Activated CD8-positive, alpha-beta T cell treated with anti-CD3 and anti-CD28 coated beads for 36 hours (primary cell): Measurements from ENCODE around the gene CABP2. TPM values are rescaled to one million over a fixed set of nuclear protein-coding genes. Genes with fewer than 3 reads are reported as not detected.

ENCODE experiments used
- ATAC-seq: fragments of 200-7000 bp; cut with Tn5 transposase; one replicate; pipeline ENCODE4 v1.10.0; 2021; ENCODE audit warnings: mild to moderate bottlenecking, moderate library complexity
- CTCF ChIA-PET: fragments of 350-600 bp; sonication (Branson Sonifier 250); formaldehyde crosslinking; loops from one replicate; lab custom pipeline; 2021; ENCODE audit warnings: antibody characterized with exemption; lab: Charles Lee
- POLR2A ChIA-PET: fragments of 350-600 bp; sonication (Branson Sonifier 250); formaldehyde crosslinking; loops from one replicate; lab custom pipeline; 2021; ENCODE audit warnings: antibody characterized with exemption; lab: Charles Lee
- DNase-seq: peaks from one replicate; pipeline ENCODE4 v3.0.0-alpha.2; 2020
- H3K27ac Mint-ChIP-seq: one replicate; pipeline ENCODE4 v1.8.0; 2021; ENCODE audit warnings: mild to moderate bottlenecking, mixed read lengths
- H3K27me3 Mint-ChIP-seq: one replicate; pipeline ENCODE4 v1.8.0; 2021; ENCODE audit warnings: mixed read lengths
- H3K36me3 Mint-ChIP-seq: one replicate; pipeline ENCODE4 v1.8.0; 2021; ENCODE audit warnings: low read depth, mixed read lengths
- H3K4me1 Mint-ChIP-seq: one replicate; pipeline ENCODE4 v1.8.0; 2021; ENCODE audit warnings: low read depth, mixed read lengths
- H3K4me3 Mint-ChIP-seq: one replicate; pipeline ENCODE4 v1.8.0; 2021; ENCODE audit warnings: mild to moderate bottlenecking, moderate library complexity, mixed read lengths
- H3K9me3 Mint-ChIP-seq: one replicate; pipeline ENCODE4 v1.8.0; 2021; ENCODE audit warnings: mixed read lengths
- intact Hi-C: fragments of 100-400 bp; cut with micrococcal nuclease; formaldehyde crosslinking; loops from one replicate; pipeline ENCODE4 v1.10.0; 2022
- total RNA-seq, 2 experiments: library from RNA; stranded (reverse); gene quantifications; one replicate each; pipeline ENCODE4 v1.2.3, GENCODE V29; 2021
- TF ChIP-seq, protein P1 (sequence below): fragments of 200-600 bp; IDR thresholded peaks from one replicate; pipeline ENCODE4 v1.8.0; 2022; ENCODE audit warnings: antibody characterized with exemption, mild to moderate bottlenecking

The CABP2 gene
- total RNA-seq, 2 experiments from 2014 or later = not detected

DNA sequence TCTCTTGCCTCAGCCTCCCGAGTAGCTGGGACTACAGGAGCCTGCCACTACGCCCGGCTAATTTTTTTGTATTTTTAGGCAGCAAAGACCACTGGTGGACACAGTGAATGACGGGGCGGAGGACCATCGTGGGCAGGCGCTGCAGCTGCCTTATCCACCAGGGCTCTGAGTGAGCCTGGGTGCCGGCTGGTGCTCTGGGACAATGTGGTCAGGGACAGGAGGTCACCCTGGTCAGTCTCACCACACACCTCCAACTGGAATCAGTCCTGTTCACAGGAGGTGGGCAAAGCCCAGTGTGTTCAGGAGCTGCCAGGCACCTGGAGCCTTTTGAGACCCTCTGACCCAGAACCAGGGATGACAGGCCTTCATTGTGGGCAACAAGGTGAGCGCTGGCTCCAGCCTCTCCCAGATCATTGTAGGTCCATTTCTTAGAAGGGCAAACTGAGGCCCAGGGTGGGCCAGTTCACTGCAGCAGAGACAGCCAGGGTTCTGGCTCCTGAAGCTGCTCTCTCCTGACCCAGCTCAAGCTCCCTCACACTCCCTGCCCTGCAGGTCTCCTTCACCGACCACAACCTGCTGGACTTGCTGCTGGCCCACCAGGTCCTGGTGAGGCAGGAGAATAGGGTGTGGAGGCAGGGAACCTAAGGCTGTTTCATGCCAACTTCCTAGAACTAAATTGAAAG is 15.7 kb upstream of the CABP2 start:
- POLR2A ChIA-PET = no interaction called here
- Mint-ChIP-seq H3K36me3 (no peaks in the 10 kb centered on the region), H3K4me3 (no peak overlapping the region), H3K27me3 (no peaks in the 10 kb centered on the region), H3K27ac (no peak overlapping the region), H3K4me1 (no peaks in the 10 kb centered on the region), H3K9me3 (peaks cover 6% of the 10 kb centered on the region)
- CTCF ChIA-PET = no interaction called here
- intact Hi-C loops = no loop called here
- TF ChIP-seq, protein P1, sequence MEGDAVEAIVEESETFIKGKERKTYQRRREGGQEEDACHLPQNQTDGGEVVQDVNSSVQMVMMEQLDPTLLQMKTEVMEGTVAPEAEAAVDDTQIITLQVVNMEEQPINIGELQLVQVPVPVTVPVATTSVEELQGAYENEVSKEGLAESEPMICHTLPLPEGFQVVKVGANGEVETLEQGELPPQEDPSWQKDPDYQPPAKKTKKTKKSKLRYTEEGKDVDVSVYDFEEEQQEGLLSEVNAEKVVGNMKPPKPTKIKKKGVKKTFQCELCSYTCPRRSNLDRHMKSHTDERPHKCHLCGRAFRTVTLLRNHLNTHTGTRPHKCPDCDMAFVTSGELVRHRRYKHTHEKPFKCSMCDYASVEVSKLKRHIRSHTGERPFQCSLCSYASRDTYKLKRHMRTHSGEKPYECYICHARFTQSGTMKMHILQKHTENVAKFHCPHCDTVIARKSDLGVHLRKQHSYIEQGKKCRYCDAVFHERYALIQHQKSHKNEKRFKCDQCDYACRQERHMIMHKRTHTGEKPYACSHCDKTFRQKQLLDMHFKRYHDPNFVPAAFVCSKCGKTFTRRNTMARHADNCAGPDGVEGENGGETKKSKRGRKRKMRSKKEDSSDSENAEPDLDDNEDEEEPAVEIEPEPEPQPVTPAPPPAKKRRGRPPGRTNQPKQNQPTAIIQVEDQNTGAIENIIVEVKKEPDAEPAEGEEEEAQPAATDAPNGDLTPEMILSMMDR = no peak
- ATAC-seq = no peak
- no peak for DNase-seq

DNA sequence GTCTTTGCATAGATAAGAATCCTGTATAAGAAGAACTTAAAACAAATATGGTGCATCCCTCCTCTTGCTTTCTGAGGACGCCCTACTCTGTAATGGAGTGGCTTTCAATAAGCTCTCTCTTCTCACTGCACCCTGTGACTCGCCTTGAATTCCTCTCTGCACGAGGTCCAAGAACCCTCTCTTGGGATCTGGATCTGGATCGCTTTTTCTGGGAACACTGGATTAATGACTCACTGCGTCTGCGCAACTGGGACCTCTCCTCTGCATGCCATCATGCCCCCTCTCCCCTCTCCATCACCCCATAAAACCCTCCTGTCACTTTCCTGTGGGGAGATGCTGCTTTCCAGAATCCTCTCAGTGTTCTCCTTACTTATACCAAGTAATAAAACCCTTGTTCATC is 15.1 kb upstream of the CABP2 start:
- H3K27me3 Mint-ChIP-seq = no peaks in the 10 kb centered on the region
- ChIA-PET CTCF (interaction anchor here (1.0 kb wide), 1 partner anchor 8 kb away, joined by 3 read pairs; no protein-coding TSS in a partner anchor), POLR2A (no interaction called here)
- ATAC-seq = no peak
- H3K4me3 Mint-ChIP-seq = no peak overlapping the region
- peaks cover 10% of the 10 kb centered on the region for H3K9me3 Mint-ChIP-seq
- H3K36me3 Mint-ChIP-seq = peaks cover 4% of the 10 kb centered on the region
- intact Hi-C loops = no loop called here
- no peaks in the 10 kb centered on the region for H3K4me1 Mint-ChIP-seq
- no peak for DNase-seq
- TF ChIP-seq, protein P1 = no peak
- no peak overlapping the region for H3K27ac Mint-ChIP-seq

DNA sequence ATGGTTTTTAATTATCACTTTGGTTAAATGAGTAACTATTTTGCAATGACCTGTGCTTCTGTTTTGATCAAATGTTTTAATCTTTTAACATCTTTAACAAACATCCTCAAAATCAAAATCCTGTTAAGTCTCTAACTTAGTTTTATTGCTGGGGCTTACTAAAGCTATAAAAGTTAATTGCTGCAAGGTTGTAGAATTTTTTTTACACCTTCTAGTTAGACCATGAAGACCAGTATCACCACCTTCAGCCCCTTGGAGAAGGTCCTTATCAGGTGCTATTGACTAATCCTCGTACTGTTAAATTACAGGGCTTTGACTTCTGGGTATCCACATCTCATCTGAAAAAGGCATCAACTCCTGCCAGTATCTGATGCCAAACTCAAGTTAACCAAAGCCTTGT is 12.3 kb upstream of the CABP2 start:
- intact Hi-C loops = no loop called here
- POLR2A ChIA-PET = no interaction called here
- CTCF ChIA-PET = no interaction called here
- TF ChIP-seq, protein P1 = no peak
- peaks cover 4% of the 10 kb centered on the region for H3K36me3 Mint-ChIP-seq
- peaks cover 14% of the 10 kb centered on the region for H3K9me3 Mint-ChIP-seq
- ATAC-seq = no peak
- H3K27ac Mint-ChIP-seq = no peak overlapping the region
- no peaks in the 10 kb centered on the region for H3K27me3 Mint-ChIP-seq
- DNase-seq = no peak
- no peaks in the 10 kb centered on the region for H3K4me1 Mint-ChIP-seq
- H3K4me3 Mint-ChIP-seq = no peak overlapping the region

- intact Hi-C loops = no loop called here
- ChIA-PET CTCF (interaction anchor here (0.7 kb wide), 1 partner anchor 152 kb away, joined by 3 read pairs; no protein-coding TSS in a partner anchor), POLR2A (no interaction called here)
- peaks cover 4% of the 10 kb centered on the region for H3K36me3 Mint-ChIP-seq
- no peak overlapping the region for H3K27ac Mint-ChIP-seq
- TF ChIP-seq, protein P1 = no peak
- H3K9me3 Mint-ChIP-seq = peaks cover 14% of the 10 kb centered on the region
- H3K4me3 Mint-ChIP-seq = no peak overlapping the region
- no peak for DNase-seq
- no peak for ATAC-seq
- H3K4me1 Mint-ChIP-seq = no peaks in the 10 kb centered on the region
- no peaks in the 10 kb centered on the region for H3K27me3 Mint-ChIP-seq
These were observed 10.9 kb upstream of the CABP2 start for GRCh38 chr11:67534070-67534679.

GRCh38 chr11:67532889-67533288 is 9.6 kb upstream of the CABP2 start:
- POLR2A ChIA-PET = interaction anchor here (0.7 kb wide), 1 partner anchor 15 kb away, joined by 3 read pairs; no protein-coding TSS in a partner anchor
- Mint-ChIP-seq H3K4me1 (no peaks in the 10 kb centered on the region), H3K27ac (no peak overlapping the region), H3K9me3 (peaks cover 14% of the 10 kb centered on the region), H3K4me3 (no peak overlapping the region), H3K27me3 (peaks cover 3% of the 10 kb centered on the region), H3K36me3 (peaks cover 4% of the 10 kb centered on the region)
- intact Hi-C loops = no loop called here
- CTCF ChIA-PET = no interaction called here
- DNase-seq = no peak
- no peak for ATAC-seq
- TF ChIP-seq, protein P1 = no peak
